NCI-H1694 (cell line): ENCODE measurements around the gene SH3TC1.
A peak's percentile ranks its signal among the peaks of the same experiment; 100 is the strongest.

ENCODE experiments used
- DNase-seq: peaks from one replicate; lab custom pipeline; 2025; lab: John Stamatoyannopoulos, UW

The SH3TC1 gene

GRCh38 chr4:8198906-8199593 is at the start of gene SH3TC1:
SH3TC1 (plus strand) TSS chr4:8199290; CDS start chr4:8205195, 5,905 bp downstream.
- no peak for DNase-seq

GRCh38 chr4:8149664-8150063 is 49.4 kb upstream of the SH3TC1 start:
- DNase-seq = no peak

- no peak for DNase-seq
Observed at GRCh38 chr4:8150152-8151090, 48.7 kb upstream of the SH3TC1 start.

GRCh38 chr4:8151165-8151650 is 47.9 kb upstream of the SH3TC1 start:
- DNase-seq = no peak

- no peak for DNase-seq
Observed at GRCh38 chr4:8152090-8152864, 46.8 kb upstream of the SH3TC1 start.

- no peak for DNase-seq
Observed at GRCh38 chr4:8152865-8153257, 46.2 kb upstream of the SH3TC1 start.

- no peak for DNase-seq
Observed at GRCh38 chr4:8153441-8153840, 45.6 kb upstream of the SH3TC1 start.

- DNase-seq = no peak
Observed at GRCh38 chr4:8155048-8155447, 44.0 kb upstream of the SH3TC1 start.

- DNase-seq = no peak
Observed at GRCh38 chr4:8155660-8156421, 43.2 kb upstream of the SH3TC1 start.

GRCh38 chr4:8156617-8157016 is 42.5 kb upstream of the SH3TC1 start:
- DNase-seq = no peak

GRCh38 chr4:8157496-8157895 is 41.6 kb upstream of the SH3TC1 start:
- DNase-seq = no peak

GRCh38 chr4:8157944-8158709 is 41.0 kb upstream of the SH3TC1 start:
- DNase-seq = no peak

- peak; percentile 88 for DNase-seq
Observed at GRCh38 chr4:8158710-8159536, 40.2 kb upstream of the SH3TC1 start, which contains the start of gene ABLIM2. ABLIM2 (minus strand) TSS chr4:8158813; CDS start chr4:8158689, 124 bp downstream.

GRCh38 chr4:8159537-8160232 is 39.4 kb upstream of the SH3TC1 start:
- no peak for DNase-seq

GRCh38 chr4:8160233-8160560 is 38.9 kb upstream of the SH3TC1 start:
- DNase-seq = no peak

GRCh38 chr4:8160572-8160971 is 38.5 kb upstream of the SH3TC1 start:
- DNase-seq = no peak

- DNase-seq = no peak
Observed at GRCh38 chr4:8162625-8163024, 36.5 kb upstream of the SH3TC1 start.

- DNase-seq = no peak
Observed at GRCh38 chr4:8163026-8163425, 36.1 kb upstream of the SH3TC1 start.
